Peyer's patch (tissue), 4 donors: ENCODE results near the gene RIMBP2. TPM values are rescaled to one million over a fixed set of nuclear protein-coding genes. Genes with fewer than 3 reads are reported as not detected.

Source experiments
- DNase-seq, 3 donors: peaks; one replicate each; pipeline ENCODE4 v3.0.0-alpha.2; 2017 to 2019
- H3K27ac ChIP-seq, 4 donors: fragments of 200-600 bp; sonication (generic); one replicate each; pipeline ENCODE4 v1.5.1; 2016 to 2019
- H3K27me3 ChIP-seq, 2 donors: fragments of 200-600 bp; sonication (generic); one replicate each; pipeline ENCODE4 v1.5.1; 2019
- H3K36me3 ChIP-seq, 3 donors: fragments of 200-600 bp; sonication (generic); one replicate each; pipeline ENCODE4 v1.5.1; 2016 to 2019
- H3K4me1 ChIP-seq, 4 donors: fragments of 200-600 bp; sonication (generic); one replicate each; pipeline ENCODE4 v1.5.1; 2016 to 2019
- H3K4me3 ChIP-seq, 4 donors: fragments of 200-600 bp; sonication (generic); 1 replicate in 3 of 4; 2 replicates in 1 of 4; pipeline ENCODE4 v1.5.1; 2016 to 2019; ENCODE audit warnings: mild to moderate bottlenecking in 1 of 4
- H3K9me3 ChIP-seq, 4 donors: fragments of 200-600 bp; sonication (generic); one replicate each; pipeline ENCODE4 v1.5.1; 2016 to 2019; ENCODE audit warnings: mild to moderate bottlenecking in 1 of 4
- CTCF ChIP-seq, 6 experiments: fragments of 450-650 bp in 4 of 6; fragments of 200-600 bp in 2 of 6; sonication (generic) in 1 of 6; IDR thresholded peaks; one replicate each; pipeline ENCODE4 v1.5.1; 2017 to 2019; ENCODE audit warnings: antibody characterized with exemption in 6 of 6, mild to moderate bottlenecking in 3 of 6, moderate library complexity in 1 of 6
- POLR2A ChIP-seq, 2 donors: fragments of 450-650 bp; IDR thresholded peaks; one replicate each; pipeline ENCODE4 v1.5.1; 2017; ENCODE audit warnings: antibody characterized with exemption in 2 of 2, mild to moderate bottlenecking in 2 of 2, moderate library complexity in 2 of 2
- total RNA-seq, 4 donors: library from RNA; depleted of rRNA; stranded (reverse); fragments of >200 nt; gene quantifications; one replicate each; pipeline ENCODE4 v1.1.0, GENCODE V29; 2016

The RIMBP2 gene
- total RNA-seq, 4 donors from 2014 or later, result 8.8 to 19.8 (median 16.0) TPM

DNA sequence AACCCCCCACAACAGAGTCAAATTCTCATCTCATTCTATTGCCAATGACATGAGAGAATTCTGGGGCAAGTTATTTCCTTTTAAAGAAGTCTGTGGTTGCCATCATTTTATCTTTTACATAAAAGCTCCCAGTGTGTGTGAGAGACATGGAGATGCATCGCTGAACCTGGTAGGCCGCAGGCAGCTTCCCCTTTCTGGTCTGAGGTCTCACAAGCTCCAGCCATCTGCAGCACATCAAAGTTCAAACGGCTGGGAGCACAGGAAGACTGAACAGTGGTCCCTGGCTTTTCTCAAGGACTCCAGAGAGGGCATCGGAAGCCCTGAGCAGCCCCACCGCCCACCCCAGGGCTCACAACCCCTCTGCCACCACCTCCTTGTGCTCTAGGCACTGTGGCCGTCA, 141.7 kb downstream of the RIMBP2 start:
- Histone ChIP-seq H3K27me3 (no peaks in the 10 kb centered on the region), H3K27ac (no peak overlapping the region), H3K4me3 (no peak overlapping the region), H3K4me1 (no peaks in the 10 kb centered on the region), H3K36me3 (no peaks in the 10 kb centered on the region), H3K9me3 (no peaks in the 10 kb centered on the region)
- no peak for TF ChIP-seq CTCF (IDR thresholded peaks at IDR 0.05)
- no peak for TF ChIP-seq POLR2A (IDR thresholded peaks at IDR 0.05)
- no peak for DNase-seq

DNA sequence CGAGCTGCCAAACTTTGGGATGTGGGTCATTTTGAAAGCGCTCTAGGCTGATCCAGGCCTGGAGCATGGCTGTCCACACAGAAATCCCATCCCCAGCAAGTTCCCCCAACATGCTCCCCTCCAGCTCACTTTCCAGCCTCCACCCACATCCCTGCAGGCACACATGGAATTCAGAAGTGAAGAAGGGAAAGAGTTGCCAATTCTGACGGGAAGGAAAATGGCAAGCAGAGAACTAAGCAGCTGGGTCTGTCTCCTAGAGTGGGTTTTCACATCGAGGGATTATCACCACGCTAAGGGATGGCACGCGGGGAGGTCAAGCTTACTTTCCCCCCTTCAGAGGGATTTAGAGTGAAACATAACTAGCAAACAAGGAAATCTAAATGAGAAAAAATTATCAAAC, 142.3 kb downstream of the RIMBP2 start:
- no peak overlapping the region for H3K4me3 ChIP-seq
- TF ChIP-seq CTCF (IDR thresholded peaks at IDR 0.05) (no peak), POLR2A (IDR thresholded peaks at IDR 0.05) (no peak)
- no peak for DNase-seq
- no peaks in the 10 kb centered on the region for H3K36me3 ChIP-seq
- H3K27me3 ChIP-seq, result no peaks in the 10 kb centered on the region
- H3K27ac ChIP-seq, result no peak overlapping the region
- no peaks in the 10 kb centered on the region for H3K9me3 ChIP-seq
- H3K4me1 ChIP-seq, result no peaks in the 10 kb centered on the region

GRCh38 chr12:130573235-130573634, 142.9 kb downstream of the RIMBP2 start:
- Histone ChIP-seq H3K4me3 (no peak overlapping the region), H3K36me3 (no peaks in the 10 kb centered on the region), H3K4me1 (no peaks in the 10 kb centered on the region), H3K27ac (no peak overlapping the region), H3K9me3 (no peaks in the 10 kb centered on the region), H3K27me3 (no peaks in the 10 kb centered on the region)
- TF ChIP-seq CTCF (IDR thresholded peaks at IDR 0.05) (no peak), POLR2A (IDR thresholded peaks at IDR 0.05) (no peak)
- DNase-seq, result no peak

DNA sequence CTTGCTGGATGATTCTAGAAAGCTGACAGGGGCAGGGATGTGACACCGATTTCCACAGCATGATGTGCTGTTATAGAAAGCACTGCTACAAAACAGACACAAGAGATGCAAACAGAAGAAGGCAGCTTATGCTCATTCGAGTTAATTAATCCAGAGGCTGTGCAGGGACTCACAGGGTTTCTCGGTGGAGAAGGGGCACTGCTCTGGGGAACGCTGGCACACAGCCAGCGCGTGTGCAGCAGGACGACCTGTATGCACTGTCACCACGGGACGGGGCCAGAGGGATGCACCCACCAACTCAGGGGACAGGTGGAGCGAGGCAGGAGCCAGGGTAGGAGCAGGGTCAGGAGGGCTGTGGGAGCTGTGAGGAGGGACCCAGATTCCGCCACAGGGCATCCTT, 143.5 kb downstream of the RIMBP2 start:
- TF ChIP-seq CTCF (IDR thresholded peaks at IDR 0.05), result no peak
- no peak for TF ChIP-seq POLR2A (IDR thresholded peaks at IDR 0.05)
- DNase-seq, result no peak

GRCh38 chr12:130571734-130572133, 144.4 kb downstream of the RIMBP2 start:
- no peak overlapping the region for H3K27ac ChIP-seq
- no peaks in the 10 kb centered on the region for H3K4me1 ChIP-seq
- no peak overlapping the region for H3K4me3 ChIP-seq
- no peaks in the 10 kb centered on the region for H3K27me3 ChIP-seq
- H3K9me3 ChIP-seq, result no peaks in the 10 kb centered on the region
- no peak for TF ChIP-seq CTCF (IDR thresholded peaks at IDR 0.05)
- TF ChIP-seq POLR2A (IDR thresholded peaks at IDR 0.05), result no peak
- H3K36me3 ChIP-seq, result no peaks in the 10 kb centered on the region
- no peak for DNase-seq

More for the DNA sequence above, 143.5 kb downstream of the RIMBP2 start:
- Histone ChIP-seq H3K4me1 (no peaks in the 10 kb centered on the region), H3K36me3 (no peaks in the 10 kb centered on the region), H3K4me3 (no peak overlapping the region), H3K9me3 (no peaks in the 10 kb centered on the region), H3K27ac (no peak overlapping the region), H3K27me3 (no peaks in the 10 kb centered on the region)

DNA sequence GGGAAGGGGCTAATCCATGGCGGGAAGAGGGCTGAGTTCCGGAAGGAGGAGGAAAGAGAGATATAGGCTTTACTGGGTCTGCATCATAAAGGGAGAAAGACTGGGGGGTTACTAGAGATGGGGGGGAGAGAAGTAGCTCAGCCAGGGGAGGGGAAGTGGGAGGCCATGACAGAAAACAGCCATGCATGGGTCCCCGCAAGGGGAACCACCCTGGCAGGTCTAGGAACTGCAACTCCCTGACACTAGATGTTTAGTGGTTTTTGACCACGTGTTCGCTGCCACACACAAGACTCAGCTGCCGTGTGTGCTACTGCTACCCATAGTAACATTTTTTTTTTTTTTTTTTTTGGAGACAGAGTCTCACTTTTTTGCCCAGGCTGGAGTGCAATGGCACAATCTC, 145.0 kb downstream of the RIMBP2 start:
- Histone ChIP-seq H3K27me3 (no peaks in the 10 kb centered on the region), H3K9me3 (no peaks in the 10 kb centered on the region), H3K27ac (no peak overlapping the region), H3K4me1 (no peaks in the 10 kb centered on the region), H3K4me3 (no peak overlapping the region), H3K36me3 (no peaks in the 10 kb centered on the region)
- TF ChIP-seq POLR2A (IDR thresholded peaks at IDR 0.05) (no peak), CTCF (IDR thresholded peaks at IDR 0.05) (no peak)
- no peak for DNase-seq
